GM18505 (cell line): Measurements from ENCODE around the gene LYPLA2.
"Not testable (repeated sequence)": the region's sequence is repeated elsewhere in the genome, so short reads cannot be mapped to it uniquely, and the experiment has no call there.

Experiments used
- ATAC-seq: cut with Tn5 transposase; IDR thresholded peaks from one replicate; pipeline ENCODE4 v1.9.1; 2021; ENCODE audit not compliant: unreplicated experiment
- POLR2A ChIP-seq: IDR thresholded peaks from 4 replicates; pipeline ENCODE4 v1.6.1; 2011; ENCODE audit warnings: borderline replicate concordance; ENCODE audit not compliant: insufficient read depth, insufficient read length; ENCODE audit errors: extremely low read depth

The LYPLA2 gene

GRCh38 chr1:23793018-23793781 is 2.3 kb downstream of the LYPLA2 start:
- no peak for ATAC-seq

DNA sequence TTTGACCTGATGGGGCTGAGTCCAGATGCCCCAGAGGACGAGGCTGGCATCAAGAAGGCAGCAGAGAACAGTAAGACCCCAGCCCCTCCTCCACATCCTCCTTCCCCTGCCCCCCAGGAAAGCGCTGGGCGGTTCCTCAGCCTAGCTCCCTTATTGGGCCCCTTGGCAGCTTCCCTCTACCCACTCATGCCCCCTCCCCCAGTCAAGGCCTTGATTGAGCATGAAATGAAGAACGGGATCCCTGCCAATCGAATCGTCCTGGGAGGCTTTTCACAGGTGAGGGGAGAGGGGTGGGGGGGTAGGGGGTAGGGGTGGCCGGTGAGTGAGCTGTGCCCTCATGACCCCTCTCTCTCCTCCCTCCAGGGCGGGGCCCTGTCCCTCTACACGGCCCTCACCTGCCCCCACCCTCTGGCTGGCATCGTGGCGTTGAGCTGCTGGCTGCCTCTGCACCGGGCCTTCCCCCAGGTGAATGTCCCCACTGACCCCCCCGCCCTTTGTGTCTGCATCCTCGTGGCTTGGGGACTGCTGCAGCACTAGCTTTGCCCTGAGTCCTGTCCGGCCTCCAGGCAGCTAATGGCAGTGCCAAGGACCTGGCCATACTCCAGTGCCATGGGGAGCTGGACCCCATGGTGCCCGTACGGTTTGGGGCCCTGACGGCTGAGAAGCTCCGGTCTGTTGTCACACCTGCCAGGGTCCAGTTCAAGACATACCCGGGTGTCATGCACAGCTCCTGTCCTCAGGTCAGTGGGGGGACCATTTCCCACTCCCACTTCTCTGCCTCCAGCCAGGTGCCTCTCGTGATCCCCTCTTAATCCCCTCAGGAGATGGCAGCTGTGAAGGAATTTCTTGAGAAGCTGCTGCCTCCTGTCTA is 3.2 kb downstream of the LYPLA2 start:
- no peak for TF ChIP-seq POLR2A
- no peak for ATAC-seq

More at GRCh38 chr1:23793018-23793781, 2.3 kb downstream of the LYPLA2 start:
- no peak for TF ChIP-seq POLR2A

DNA sequence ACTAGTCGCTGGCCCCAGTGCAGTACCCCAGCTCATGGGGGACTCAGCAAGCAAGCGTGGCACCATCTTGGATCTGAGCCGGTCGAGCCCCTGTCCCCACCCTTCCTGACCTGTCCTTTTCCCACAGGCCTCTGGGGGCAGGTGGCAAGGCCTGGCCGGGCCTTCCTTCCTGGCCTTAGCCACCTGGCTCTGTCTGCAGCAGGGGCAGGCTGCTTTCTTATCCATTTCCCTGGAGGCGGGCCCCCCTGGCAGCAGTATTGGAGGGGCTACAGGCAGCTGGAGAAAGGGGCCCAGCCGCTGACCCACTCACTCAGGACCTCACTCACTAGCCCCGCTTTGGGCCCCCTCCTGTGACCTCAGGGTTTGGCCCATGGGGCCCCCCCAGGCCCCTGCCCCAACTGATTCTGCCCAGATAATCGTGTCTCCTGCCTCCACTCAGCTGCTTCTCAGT is 3.8 kb downstream of the LYPLA2 start:
- not testable (repeated sequence) for ATAC-seq

- TF ChIP-seq POLR2A, result peak; percentile 10
- no peak for ATAC-seq
Measured at GRCh38 chr1:23795676-23796465, 4.9 kb downstream of the LYPLA2 start.

DNA sequence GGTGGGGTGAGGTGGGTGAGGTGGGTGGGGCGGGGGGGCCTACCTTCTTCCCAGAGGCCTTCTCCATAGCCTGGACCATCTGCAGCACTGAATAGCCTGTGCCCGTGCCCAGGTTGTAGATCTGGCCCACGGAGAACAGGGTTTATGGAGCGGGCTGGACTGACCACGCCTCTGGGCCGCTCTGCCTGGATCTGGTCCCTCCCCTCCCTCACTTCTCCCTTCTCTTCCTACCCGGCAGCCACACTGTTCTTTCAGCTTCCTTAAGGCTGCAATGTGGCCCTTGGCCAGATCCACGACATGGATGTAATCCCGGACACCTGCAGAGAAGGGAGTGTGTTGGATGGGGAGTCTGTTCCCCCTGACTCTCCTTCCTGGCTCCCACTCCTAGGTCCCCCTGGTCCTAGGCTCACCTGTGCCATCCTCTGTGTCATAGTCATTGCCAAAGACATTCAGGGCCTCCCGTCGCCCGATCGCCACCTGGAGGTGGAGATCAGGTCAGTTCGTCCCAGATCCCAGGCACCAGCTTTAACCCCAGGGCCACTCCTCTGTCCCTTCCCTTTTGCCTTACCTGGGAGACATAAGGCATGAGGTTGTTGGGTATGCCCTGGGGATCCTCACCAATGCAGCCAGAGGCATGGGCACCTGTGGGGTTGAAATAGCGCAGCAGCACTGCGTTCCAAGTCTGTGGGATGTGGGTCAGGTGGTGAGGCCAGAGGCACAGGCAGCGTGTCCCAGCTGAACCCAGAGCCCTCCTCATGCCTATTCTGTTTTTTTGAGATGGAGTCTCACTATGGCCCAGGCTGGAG is 5.7 kb downstream of the LYPLA2 start:
- ATAC-seq, result no peak
- no peak for TF ChIP-seq POLR2A

- no peak for TF ChIP-seq POLR2A
- ATAC-seq, result no peak
Measured at GRCh38 chr1:23797478-23798448, 6.8 kb downstream of the LYPLA2 start.

DNA sequence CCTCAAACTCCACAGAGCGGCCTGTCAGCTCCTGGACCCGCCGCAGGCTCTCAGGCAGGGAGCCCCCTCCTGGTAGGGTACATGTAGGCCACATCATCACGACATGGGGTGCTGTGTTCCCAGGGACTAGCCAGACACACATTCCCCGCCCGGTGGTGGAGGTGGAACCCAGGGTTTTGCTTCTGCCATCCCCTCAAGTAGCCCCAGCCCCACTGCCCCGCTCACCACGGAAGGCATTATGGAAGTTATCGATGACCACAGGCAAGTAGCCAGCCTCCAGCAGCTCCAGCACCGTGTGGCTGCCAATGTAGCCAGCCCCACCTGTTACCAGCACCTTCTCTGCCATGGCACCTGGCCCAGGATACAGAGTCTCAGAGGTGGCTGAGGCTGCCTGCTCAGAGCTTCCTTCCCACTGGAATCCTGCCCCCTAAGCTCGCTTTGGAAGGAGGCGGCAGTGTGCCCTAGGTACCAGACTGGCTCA is 7.8 kb downstream of the LYPLA2 start:
- TF ChIP-seq POLR2A, result no peak
- ATAC-seq, result no peak

GRCh38 chr1:23799255-23799569 is 8.3 kb downstream of the LYPLA2 start:
- no peak for ATAC-seq
- no peak for TF ChIP-seq POLR2A

- ATAC-seq, result no peak
- no peak for TF ChIP-seq POLR2A
Measured at GRCh38 chr1:23799570-23800399, 8.8 kb downstream of the LYPLA2 start.

DNA sequence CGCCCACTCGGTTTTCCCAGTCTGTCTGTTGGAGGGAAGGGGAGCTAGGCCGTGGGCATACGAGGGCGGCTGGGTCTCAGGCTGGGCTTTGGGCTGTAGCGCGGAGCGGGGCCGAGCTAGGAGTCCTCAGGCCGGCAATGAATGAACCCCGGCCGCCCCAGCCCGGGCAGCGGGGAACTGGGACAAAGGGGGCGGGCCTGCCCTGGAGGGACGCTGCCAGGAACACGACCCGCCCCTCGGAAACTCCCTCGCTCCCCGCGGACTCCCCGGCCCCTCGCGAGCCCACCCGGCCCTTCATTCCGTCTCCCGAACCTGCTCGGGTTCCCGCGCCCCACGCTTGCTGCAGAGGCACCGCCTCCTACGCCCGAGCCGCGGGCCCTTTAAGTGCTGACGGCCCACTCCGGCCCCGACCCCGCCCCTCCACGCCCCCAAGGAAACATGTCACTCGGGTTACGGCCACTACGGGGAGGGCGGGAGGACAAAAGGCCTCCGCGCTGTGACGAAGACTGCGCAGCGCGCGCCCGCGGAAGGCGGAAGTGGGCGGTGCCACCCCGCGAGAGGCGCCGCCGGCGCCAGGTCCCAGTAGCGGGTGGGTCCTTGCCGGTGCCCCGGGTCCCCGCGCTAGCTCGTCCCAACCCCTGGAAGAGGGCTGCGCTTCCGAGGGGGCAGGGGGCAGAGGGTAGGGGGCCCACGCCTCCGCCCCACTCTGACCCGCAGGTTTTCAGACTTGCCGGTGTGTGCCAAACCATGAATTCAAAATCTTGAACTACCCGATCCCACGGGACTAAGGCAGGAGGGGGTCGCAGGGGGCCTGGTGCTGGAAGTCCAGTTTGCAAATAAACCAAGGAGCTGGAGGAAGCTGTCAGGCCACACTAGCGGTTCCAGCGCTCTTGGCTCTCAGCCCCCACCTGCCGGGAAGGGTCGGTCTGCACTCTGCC is 9.7 kb downstream of the LYPLA2 start, which contains the start of gene GALE:
TSS of gene GALE (minus strand) at position 355 of the 938 bp plus-strand sequence. CDS start 1,747 bp downstream, outside the sequence.
- peak; percentile 76 for ATAC-seq
- TF ChIP-seq POLR2A, result peak; percentile 91
